WI38 (cell line): Measurements from ENCODE around the gene ZNF181.
A peak's percentile ranks its signal among the peaks of the same experiment; 100 is the strongest.
"Not testable (repeated sequence)": the region's sequence is repeated elsewhere in the genome, so short reads cannot be mapped to it uniquely, and the experiment has no call there.

Experiments
- H3K4me3 ChIP-seq: 2 replicates; pipeline ENCODE4 v1.5.1; 2011; ENCODE audit warnings: low read depth, mild to moderate bottlenecking, control low read depth, low read length
- TF ChIP-seq, protein P1 (sequence below): IDR thresholded peaks from 2 replicates; pipeline ENCODE4 v1.5.1; 2012; ENCODE audit warnings: low read depth, mild to moderate bottlenecking, control low read depth, low read length

Gene ZNF181

GRCh38 chr19:34733746-34734536, at the start of gene ZNF181:
Gene ZNF181, plus strand, starts transcription at chr19:34734243. Its CDS starts 795 bp downstream, at chr19:34735038.
- TF ChIP-seq, protein P1, sequence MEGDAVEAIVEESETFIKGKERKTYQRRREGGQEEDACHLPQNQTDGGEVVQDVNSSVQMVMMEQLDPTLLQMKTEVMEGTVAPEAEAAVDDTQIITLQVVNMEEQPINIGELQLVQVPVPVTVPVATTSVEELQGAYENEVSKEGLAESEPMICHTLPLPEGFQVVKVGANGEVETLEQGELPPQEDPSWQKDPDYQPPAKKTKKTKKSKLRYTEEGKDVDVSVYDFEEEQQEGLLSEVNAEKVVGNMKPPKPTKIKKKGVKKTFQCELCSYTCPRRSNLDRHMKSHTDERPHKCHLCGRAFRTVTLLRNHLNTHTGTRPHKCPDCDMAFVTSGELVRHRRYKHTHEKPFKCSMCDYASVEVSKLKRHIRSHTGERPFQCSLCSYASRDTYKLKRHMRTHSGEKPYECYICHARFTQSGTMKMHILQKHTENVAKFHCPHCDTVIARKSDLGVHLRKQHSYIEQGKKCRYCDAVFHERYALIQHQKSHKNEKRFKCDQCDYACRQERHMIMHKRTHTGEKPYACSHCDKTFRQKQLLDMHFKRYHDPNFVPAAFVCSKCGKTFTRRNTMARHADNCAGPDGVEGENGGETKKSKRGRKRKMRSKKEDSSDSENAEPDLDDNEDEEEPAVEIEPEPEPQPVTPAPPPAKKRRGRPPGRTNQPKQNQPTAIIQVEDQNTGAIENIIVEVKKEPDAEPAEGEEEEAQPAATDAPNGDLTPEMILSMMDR: no peak
- H3K4me3 ChIP-seq: peak within 1 kb of the TSS; percentile 80

GRCh38 chr19:34685266-34685665, 48.8 kb upstream of the ZNF181 start:
- H3K4me3 ChIP-seq: not testable (repeated sequence)

DNA sequence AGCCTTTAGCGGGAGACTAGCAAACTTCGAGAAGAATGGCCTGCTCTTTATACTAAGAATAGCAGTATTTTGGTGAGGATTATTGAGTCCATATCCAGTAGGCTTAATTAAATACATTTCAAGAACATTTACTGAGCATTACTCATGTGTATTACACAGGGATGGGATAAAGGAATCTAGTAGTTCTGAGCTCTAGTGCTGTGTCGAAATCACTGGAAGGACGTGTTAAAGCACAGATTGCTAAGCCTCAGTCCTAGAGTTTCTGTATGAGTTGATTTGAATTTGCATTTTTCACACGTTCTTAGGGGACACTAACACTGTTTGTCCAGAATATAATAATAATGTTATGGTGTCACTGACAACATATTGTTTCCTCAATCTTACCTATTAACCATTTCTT, 47.6 kb upstream of the ZNF181 start:
- no peak overlapping the region for H3K4me3 ChIP-seq
- TF ChIP-seq, protein P1: no peak

DNA sequence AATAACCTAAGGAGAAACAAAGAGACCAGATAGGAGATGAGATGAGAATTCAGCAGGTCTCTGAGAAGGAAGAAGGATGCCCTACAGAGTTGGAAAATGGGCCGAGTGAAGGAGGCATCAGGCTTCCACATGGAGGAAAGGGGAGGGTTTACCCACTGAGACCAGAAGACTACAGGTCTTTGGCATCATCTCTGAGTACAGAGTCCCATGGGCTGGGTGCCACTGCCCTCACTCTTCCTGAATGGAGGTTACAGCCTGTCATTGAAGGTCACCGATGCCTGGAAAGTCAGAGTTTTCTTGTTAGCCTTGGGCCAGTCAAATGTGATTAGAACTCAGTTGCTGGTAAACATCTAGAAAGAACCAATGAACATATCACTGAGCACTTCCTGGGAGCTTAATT, 46.7 kb upstream of the ZNF181 start:
- TF ChIP-seq, protein P1: no peak
- no peak overlapping the region for H3K4me3 ChIP-seq

DNA sequence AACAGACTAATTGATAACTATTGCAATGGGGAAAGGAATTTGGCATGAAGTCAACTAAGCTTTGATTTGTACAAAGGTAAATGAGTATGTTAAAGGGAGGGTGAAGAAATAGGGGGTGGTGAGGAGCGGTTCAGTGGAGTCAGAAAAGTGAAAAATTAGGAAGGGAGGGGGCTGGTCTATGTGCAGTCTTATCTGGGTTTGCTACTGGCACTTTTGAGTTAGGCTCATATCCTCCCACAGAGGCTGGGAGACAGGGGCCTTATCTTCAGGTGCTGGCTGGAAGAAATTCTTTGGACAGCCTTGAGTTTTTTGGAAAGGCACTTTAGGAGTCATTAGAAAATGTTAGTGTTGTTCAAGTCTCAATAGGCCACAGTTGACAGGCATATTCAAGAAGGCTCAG, 45.5 kb upstream of the ZNF181 start:
- H3K4me3 ChIP-seq: no peak overlapping the region
- TF ChIP-seq, protein P1: no peak

DNA sequence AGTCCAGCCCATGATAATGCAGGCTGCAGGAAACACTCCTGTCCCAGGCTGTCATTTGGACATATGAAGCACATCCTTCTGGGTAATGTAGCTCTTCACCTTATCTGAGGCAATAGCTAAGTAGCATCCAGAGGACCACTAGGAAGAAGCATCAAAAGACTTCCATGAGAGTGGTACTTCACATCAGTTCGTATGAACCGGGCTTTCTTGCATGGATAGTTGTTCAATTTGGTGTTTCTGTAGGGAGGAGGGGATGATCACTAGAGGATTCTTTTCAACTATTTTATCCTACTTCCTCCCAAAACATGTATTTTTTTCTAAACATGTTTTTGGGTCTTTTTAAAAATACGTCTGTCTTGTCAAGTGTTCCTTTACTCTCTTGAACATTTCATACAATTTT, 43.7 kb upstream of the ZNF181 start:
- H3K4me3 ChIP-seq: no peak overlapping the region
- TF ChIP-seq, protein P1: no peak

- TF ChIP-seq, protein P1: no peak
- H3K4me3 ChIP-seq: no peak overlapping the region
These were observed 41.5 kb upstream of the ZNF181 start for GRCh38 chr19:34692549-34692948.

- TF ChIP-seq, protein P1: no peak
These were observed 26.4 kb upstream of the ZNF181 start for GRCh38 chr19:34707661-34708060.

More at GRCh38 chr19:34707661-34708060, 26.4 kb upstream of the ZNF181 start:
- no peak overlapping the region for H3K4me3 ChIP-seq
